Mesenchymal stem cell (in vitro differentiated cells and primary cell): ENCODE results near the gene OR3A1. TPM values are rescaled to one million over a fixed set of nuclear protein-coding genes. Genes with fewer than 3 reads are reported as not detected.
"Not testable (repeated sequence)": the region's sequence is repeated elsewhere in the genome, so short reads cannot be mapped to it uniquely, and the experiment has no call there.

ENCODE experiments used
- DNase-seq: peaks from one replicate; pipeline ENCODE4 v3.0.0-alpha.2; 2013
- H2AFZ ChIP-seq: one replicate; pipeline ENCODE4 v1.6.1; 2013; ENCODE audit warnings: low read depth, mild to moderate bottlenecking, control low read depth, inconsistent platforms, low read length, moderate library complexity
- H2AK5ac ChIP-seq: 2 replicates; pipeline ENCODE4 v1.6.1; 2013; ENCODE audit warnings: low read length, moderate library complexity, mild to moderate bottlenecking, inconsistent platforms; ENCODE audit not compliant: severe bottlenecking
- H2BK120ac ChIP-seq: one replicate; pipeline ENCODE4 v1.6.1; 2013; ENCODE audit warnings: low read depth, mild to moderate bottlenecking, inconsistent platforms, low read length, moderate library complexity
- H2BK12ac ChIP-seq, 2 experiments: one replicate each; pipeline ENCODE4 v1.6.1; 2013; ENCODE audit warnings: inconsistent platforms in 2 of 2, low read length in 2 of 2, mild to moderate bottlenecking in 2 of 2, moderate library complexity in 2 of 2, control low read depth in 1 of 2
- H2BK15ac ChIP-seq: one replicate; pipeline ENCODE4 v1.6.1; 2013; ENCODE audit warnings: mild to moderate bottlenecking, low read depth, inconsistent platforms; ENCODE audit not compliant: poor library complexity, severe bottlenecking
- H2BK5ac ChIP-seq: 2 replicates; pipeline ENCODE4 v1.6.1; 2013; ENCODE audit warnings: low read depth, mild to moderate bottlenecking, low read length, control low read depth, inconsistent platforms; ENCODE audit not compliant: poor library complexity, severe bottlenecking
- H3K14ac ChIP-seq, 2 experiments: one replicate each; pipeline ENCODE4 v1.6.1; 2013; ENCODE audit warnings: inconsistent platforms in 2 of 2, low read length in 2 of 2, control low read depth in 1 of 2, mild to moderate bottlenecking in 1 of 2, moderate library complexity in 1 of 2
- H3K18ac ChIP-seq, 2 experiments: one replicate each; pipeline ENCODE4 v1.6.1; 2013; ENCODE audit warnings: inconsistent platforms in 2 of 2, low read length in 2 of 2, control low read depth in 1 of 2, low read depth in 1 of 2, mild to moderate bottlenecking in 1 of 2
- H3K23ac ChIP-seq, 2 experiments: one replicate each; pipeline ENCODE4 v1.6.1; 2013; ENCODE audit warnings: inconsistent platforms in 2 of 2, low read length in 2 of 2, mild to moderate bottlenecking in 2 of 2, moderate library complexity in 2 of 2, control low read depth in 1 of 2
- H3K27ac ChIP-seq: 2 replicates; pipeline ENCODE4 v1.5.1; 2013; ENCODE audit warnings: mild to moderate bottlenecking, moderate library complexity, low read length, control low read depth, inconsistent platforms; ENCODE audit not compliant: poor library complexity, severe bottlenecking
- H3K27me3 ChIP-seq, 2 experiments: 2 replicates each; pipeline versions ENCODE4 v1.6.1 to v1.7.0; 2013; ENCODE audit warnings: low read length in 2 of 2, mild to moderate bottlenecking in 2 of 2, moderate library complexity in 2 of 2, control low read depth in 1 of 2, inconsistent platforms in 1 of 2; ENCODE audit not compliant: control insufficient read depth in 1 of 2, insufficient read depth in 1 of 2
- H3K36me3 ChIP-seq, 2 experiments: 2 replicates each; pipeline versions ENCODE4 v1.6.1 to v1.7.0; 2013; ENCODE audit warnings: low read length in 2 of 2, control low read depth in 1 of 2, inconsistent platforms in 1 of 2, low read depth in 1 of 2, mild to moderate bottlenecking in 1 of 2; ENCODE audit not compliant: insufficient read depth in 2 of 2, control insufficient read depth in 1 of 2
- H3K4ac ChIP-seq, 2 experiments: one replicate each; pipeline ENCODE4 v1.6.1; 2013; ENCODE audit warnings: inconsistent platforms in 2 of 2, low read length in 2 of 2, mild to moderate bottlenecking in 2 of 2, moderate library complexity in 2 of 2, control low read depth in 1 of 2, low read depth in 1 of 2
- H3K4me1 ChIP-seq: 2 replicates; pipeline ENCODE4 v1.6.1; 2013; ENCODE audit warnings: low read depth, low read length, control low read depth; ENCODE audit not compliant: control insufficient read depth, insufficient read depth
- H3K4me2 ChIP-seq: 2 replicates; pipeline ENCODE4 v1.6.1; 2013; ENCODE audit warnings: low read length, mild to moderate bottlenecking, inconsistent platforms; ENCODE audit not compliant: poor library complexity, severe bottlenecking
- H3K4me3 ChIP-seq, 2 experiments: 2 replicates each; pipeline versions ENCODE4 v1.5.1 to v1.7.0; 2013; ENCODE audit warnings: low read length in 2 of 2, mild to moderate bottlenecking in 2 of 2, control low read depth in 1 of 2, low read depth in 1 of 2; ENCODE audit not compliant: insufficient read depth in 1 of 2
- H3K79me1 ChIP-seq: replicated peaks from 2 replicates; pipeline ENCODE4 v1.6.1; 2013; ENCODE audit warnings: mild to moderate bottlenecking, control low read depth, low read length, inconsistent platforms; ENCODE audit not compliant: poor library complexity, severe bottlenecking
- H3K9ac ChIP-seq: 2 replicates; pipeline ENCODE4 v1.7.0; 2013; ENCODE audit warnings: mild to moderate bottlenecking, low read length, moderate library complexity
- H3K9me3 ChIP-seq: 2 replicates; pipeline ENCODE4 v1.7.0; 2013; ENCODE audit warnings: mild to moderate bottlenecking, low read length; ENCODE audit not compliant: control insufficient read depth
- H4K8ac ChIP-seq: one replicate; pipeline ENCODE4 v1.6.1; 2013; ENCODE audit warnings: inconsistent platforms, mild to moderate bottlenecking, low read length, moderate library complexity
- H4K91ac ChIP-seq: one replicate; pipeline ENCODE4 v1.6.1; 2013; ENCODE audit warnings: mild to moderate bottlenecking, low read length, inconsistent platforms
- WGBS: methylation state at CpG from one replicate; pipeline ENCODE4 v1.1.7; 2013; ENCODE audit warnings: mixed read lengths; 5-methylcytosine and 5-hydroxymethylcytosine counted together
- polyA plus RNA-seq, 2 experiments: library from polyadenylated mRNA; stranded (reverse); fragments of 200-250 nt; gene quantifications; one replicate each; pipeline ENCODE4 v1.2.3, GENCODE V29; 2013

The OR3A1 gene, protein sequence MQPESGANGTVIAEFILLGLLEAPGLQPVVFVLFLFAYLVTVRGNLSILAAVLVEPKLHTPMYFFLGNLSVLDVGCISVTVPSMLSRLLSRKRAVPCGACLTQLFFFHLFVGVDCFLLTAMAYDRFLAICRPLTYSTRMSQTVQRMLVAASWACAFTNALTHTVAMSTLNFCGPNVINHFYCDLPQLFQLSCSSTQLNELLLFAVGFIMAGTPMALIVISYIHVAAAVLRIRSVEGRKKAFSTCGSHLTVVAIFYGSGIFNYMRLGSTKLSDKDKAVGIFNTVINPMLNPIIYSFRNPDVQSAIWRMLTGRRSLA
- not detected for polyA plus RNA-seq (2013, experiment 1 of 2)
- not detected for polyA plus RNA-seq (2013, experiment 2 of 2)

DNA sequence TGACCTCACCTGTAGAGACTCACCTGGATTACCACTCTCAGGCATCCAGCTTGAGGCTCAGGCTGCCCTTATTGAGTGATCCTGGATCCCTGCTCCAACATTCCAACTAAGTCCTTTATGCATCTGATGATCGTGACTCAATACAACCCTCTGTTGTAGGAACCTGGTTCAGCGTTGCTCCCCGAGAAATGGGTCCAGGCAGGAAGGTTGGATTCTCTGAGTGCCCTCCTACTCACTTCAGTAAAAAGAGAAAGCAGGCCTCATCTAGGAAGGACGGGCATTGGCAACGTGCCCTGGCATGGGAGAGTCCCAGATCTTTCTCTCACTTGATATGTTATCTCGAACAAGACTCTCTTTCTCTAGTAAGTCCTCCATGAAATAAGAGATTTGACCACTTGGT is at the start of gene OR3A1:
Gene OR3A1 (minus strand): TSS at position 101 of the 400 bp plus-strand sequence. CDS start 5,778 bp downstream, outside the sequence.
- Histone ChIP-seq H3K4me1 (no peaks in the 10 kb centered on the region), H4K91ac (no peak within 1 kb of the TSS), H4K8ac (no peak within 1 kb of the TSS), H3K79me1 (no peaks in the 10 kb centered on the region), H2AFZ (no peak within 1 kb of the TSS), H3K4me3 (no peak within 1 kb of the TSS), H2BK5ac (no peak within 1 kb of the TSS), H3K36me3 (no peaks in the 10 kb centered on the region), H3K9me3 (peaks cover 3% of the 10 kb centered on the region), H3K23ac (no peak within 1 kb of the TSS), H2BK15ac (no peak within 1 kb of the TSS), H2AK5ac (no peak within 1 kb of the TSS), H3K9ac (no peak within 1 kb of the TSS), H3K14ac (no peak within 1 kb of the TSS), H2BK12ac (no peak within 1 kb of the TSS), H3K18ac (no peak within 1 kb of the TSS), H3K4ac (no peak within 1 kb of the TSS), H3K27ac (no peak within 1 kb of the TSS), H3K4me2 (no peak within 1 kb of the TSS), H3K27me3 (no peaks in the 10 kb centered on the region), H2BK120ac (no peak within 1 kb of the TSS)
- no peak for DNase-seq
- WGBS: 63% methylated on average over 6 of the region's 6 CpGs

DNA sequence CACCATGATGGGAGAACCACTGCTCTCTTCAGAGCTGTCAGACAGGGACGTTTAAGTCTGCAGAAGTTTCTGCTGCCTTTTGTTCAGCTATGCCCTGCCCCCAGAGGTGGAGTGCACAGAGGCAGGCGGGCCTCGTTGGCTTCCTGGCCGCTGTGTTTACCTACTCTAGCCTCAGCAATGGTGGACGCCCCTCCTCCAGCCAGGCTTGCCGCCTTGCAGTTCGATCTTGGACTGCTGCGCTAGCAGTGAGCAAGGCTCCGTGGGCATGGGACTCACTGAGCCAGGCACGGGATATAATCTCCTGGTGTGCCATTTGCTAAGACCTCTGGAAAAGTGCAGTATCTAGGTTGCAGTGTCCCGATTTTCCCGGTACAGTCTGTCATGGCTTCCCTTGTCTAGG is 44.6 kb upstream of the OR3A1 start:
- not testable (repeated sequence) for H2AFZ ChIP-seq, H3K4me3 ChIP-seq, H3K4me1 ChIP-seq, H2BK12ac ChIP-seq, DNase-seq, H3K27ac ChIP-seq, H2BK15ac ChIP-seq, H3K9ac ChIP-seq, H3K4me2 ChIP-seq, H3K4ac ChIP-seq, H2BK5ac ChIP-seq, H4K8ac ChIP-seq, H3K27me3 ChIP-seq, H3K14ac ChIP-seq, H3K36me3 ChIP-seq, H2BK120ac ChIP-seq, H3K23ac ChIP-seq, H3K79me1 ChIP-seq, H2AK5ac ChIP-seq, H3K18ac ChIP-seq, H4K91ac ChIP-seq
- H3K9me3 ChIP-seq: peaks cover 19% of the 10 kb centered on the region
- 74% methylated on average over 12 of the region's 12 CpGs for WGBS

DNA sequence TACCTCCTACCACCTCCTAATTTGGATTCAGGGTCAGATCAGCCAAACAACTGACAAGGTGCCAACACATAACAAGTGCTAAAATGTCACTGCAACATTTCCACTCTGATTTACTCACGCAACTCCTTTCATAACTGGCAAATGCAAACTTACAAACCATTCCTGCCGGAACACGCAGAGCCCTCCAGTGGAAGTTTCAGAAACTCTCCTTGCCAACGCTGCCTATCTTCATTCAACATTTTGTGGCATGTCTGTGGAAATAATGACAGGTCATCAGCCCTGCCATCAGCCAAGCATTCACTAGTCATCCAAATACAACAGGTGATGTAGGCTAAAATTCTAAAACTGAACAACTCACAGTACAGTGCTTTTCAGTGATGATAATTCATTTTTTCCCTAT is 37.7 kb upstream of the OR3A1 start:
- no peak overlapping the region for H2BK12ac ChIP-seq
- H3K4me2 ChIP-seq: no peak overlapping the region
- no peak for DNase-seq
- no peak overlapping the region for H2BK5ac ChIP-seq
- H3K23ac ChIP-seq: no peak overlapping the region
- H4K91ac ChIP-seq: no peak overlapping the region
- H2AFZ ChIP-seq: no peak overlapping the region
- H2AK5ac ChIP-seq: no peak overlapping the region
- H3K14ac ChIP-seq: no peak overlapping the region
- no peak overlapping the region for H4K8ac ChIP-seq
- H2BK15ac ChIP-seq: no peak overlapping the region
- no peak overlapping the region for H3K4me3 ChIP-seq
- no peaks in the 10 kb centered on the region for H3K36me3 ChIP-seq
- H3K27ac ChIP-seq: no peak overlapping the region
- no peaks in the 10 kb centered on the region for H3K79me1 ChIP-seq
- H2BK120ac ChIP-seq: no peak overlapping the region
- no peaks in the 10 kb centered on the region for H3K9me3 ChIP-seq
- no peaks in the 10 kb centered on the region for H3K27me3 ChIP-seq
- H3K9ac ChIP-seq: no peak overlapping the region
- H3K4ac ChIP-seq: no peak overlapping the region
- no peaks in the 10 kb centered on the region for H3K4me1 ChIP-seq
- WGBS: 59% methylated on average over 4 of the region's 4 CpGs
- H3K18ac ChIP-seq: no peak overlapping the region

DNA sequence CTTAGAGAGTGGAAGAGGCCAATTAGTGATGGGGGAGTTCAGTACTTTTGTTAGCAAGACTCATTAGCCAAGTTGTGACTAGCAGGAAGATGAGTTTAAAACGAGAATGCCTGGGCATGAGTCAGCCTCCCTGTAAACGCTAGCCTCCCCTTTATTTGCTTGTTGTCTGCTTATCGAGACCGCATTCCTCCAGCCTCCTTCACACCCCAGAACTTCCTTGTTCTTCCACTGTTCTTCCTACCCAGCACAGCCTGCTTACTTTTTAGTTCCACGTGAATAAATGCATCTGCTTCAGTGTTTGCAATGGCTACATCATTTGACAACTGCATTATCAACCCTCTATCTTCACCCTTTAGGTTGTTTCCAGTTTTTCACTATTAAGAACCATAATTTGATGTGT is 20.2 kb upstream of the OR3A1 start:
- Histone ChIP-seq H3K18ac (no peak overlapping the region), H3K27ac (no peak overlapping the region)

More for the DNA sequence above, 20.2 kb upstream of the OR3A1 start:
- Histone ChIP-seq H3K9me3 (no peaks in the 10 kb centered on the region), H2BK120ac (no peak overlapping the region), H2BK15ac (no peak overlapping the region), H3K14ac (no peak overlapping the region), H2BK12ac (no peak overlapping the region), H3K4me1 (no peaks in the 10 kb centered on the region), H4K91ac (no peak overlapping the region), H3K79me1 (no peaks in the 10 kb centered on the region), H2AK5ac (no peak overlapping the region), H3K4ac (no peak overlapping the region), H3K4me3 (no peak overlapping the region), H3K36me3 (no peaks in the 10 kb centered on the region), H3K9ac (no peak overlapping the region), H3K27me3 (no peaks in the 10 kb centered on the region), H3K4me2 (no peak overlapping the region), H2BK5ac (no peak overlapping the region), H2AFZ (no peak overlapping the region), H4K8ac (no peak overlapping the region), H3K23ac (no peak overlapping the region)
- no peak for DNase-seq
- WGBS: 62% methylated on average over 5 of the region's 5 CpGs
